Type B pancreatic cell (in vitro differentiated cells): ENCODE data around the gene CX3CR1. TPM values are rescaled to one million over a fixed set of nuclear protein-coding genes. Genes with fewer than 3 reads are reported as not detected.
A peak's percentile ranks its signal among the peaks of the same experiment; 100 is the strongest.
"Not testable (repeated sequence)": the region's sequence is repeated elsewhere in the genome, so short reads cannot be mapped to it uniquely, and the experiment has no call there.

ENCODE experiments used
- DNase-seq: peaks from one replicate; pipeline ENCODE4 v3.0.0; 2021; ENCODE audit warnings: mixed read lengths; ENCODE audit not compliant: unreplicated experiment; ENCODE audit errors: extremely low spot score
- H3K27ac Mint-ChIP-seq: 2 replicates; pipeline ENCODE4 v1.8.0; 2021; ENCODE audit warnings: mild to moderate bottlenecking, mixed read lengths
- H3K27me3 Mint-ChIP-seq: 2 replicates; pipeline ENCODE4 v1.8.0; 2021; ENCODE audit warnings: mixed read lengths
- H3K36me3 Mint-ChIP-seq: 2 replicates; pipeline ENCODE4 v1.8.0; 2021; ENCODE audit warnings: mixed read lengths
- H3K4me1 Mint-ChIP-seq: one replicate; pipeline ENCODE4 v1.8.0; 2021; ENCODE audit warnings: mixed read lengths; ENCODE audit not compliant: unreplicated experiment
- H3K4me3 Mint-ChIP-seq: 2 replicates; pipeline ENCODE4 v1.8.0; 2021; ENCODE audit warnings: mild to moderate bottlenecking, mixed read lengths
- H3K9me3 Mint-ChIP-seq: 2 replicates; pipeline ENCODE4 v1.8.0; 2021; ENCODE audit warnings: mixed read lengths
- CTCF ChIP-seq: fragments of 200-600 bp; sonication (generic); conservative IDR thresholded peaks from 2 replicates; pipeline ENCODE4 v1.5.0; 2021; ENCODE audit warnings: antibody characterized with exemption, mild to moderate bottlenecking
- total RNA-seq: library from RNA; stranded (reverse); gene quantifications from 2 replicates; pipeline ENCODE4 v1.2.1, GENCODE V29; 2021; ENCODE audit warnings: low replicate concordance

CX3CR1 gene
- total RNA-seq, 1 donor from 2014 or later: not detected

- TF ChIP-seq CTCF: no peak
- Mint-ChIP-seq H3K27me3 (no peaks in the 10 kb centered on the region), H3K36me3 (no peaks in the 10 kb centered on the region), H3K27ac (no peak overlapping the region), H3K4me1 (no peaks in the 10 kb centered on the region), H3K4me3 (no peak overlapping the region), H3K9me3 (no peaks in the 10 kb centered on the region)
- no peak for DNase-seq
Observed at GRCh38 chr3:39323494-39323893, 43.7 kb upstream of the CX3CR1 start.

GRCh38 chr3:39322936-39323335, 43.1 kb upstream of the CX3CR1 start:
- no peak overlapping the region for H3K27ac Mint-ChIP-seq
- no peaks in the 10 kb centered on the region for H3K27me3 Mint-ChIP-seq
- H3K9me3 Mint-ChIP-seq: no peaks in the 10 kb centered on the region
- no peak overlapping the region for H3K4me3 Mint-ChIP-seq
- H3K4me1 Mint-ChIP-seq: no peaks in the 10 kb centered on the region
- no peaks in the 10 kb centered on the region for H3K36me3 Mint-ChIP-seq
- no peak for DNase-seq
- TF ChIP-seq CTCF: no peak

- not testable (repeated sequence) for H3K4me1 Mint-ChIP-seq, H3K4me3 Mint-ChIP-seq, H3K9me3 Mint-ChIP-seq, DNase-seq, H3K36me3 Mint-ChIP-seq, H3K27ac Mint-ChIP-seq, H3K27me3 Mint-ChIP-seq
Observed at GRCh38 chr3:39322209-39322715, 42.4 kb upstream of the CX3CR1 start.

GRCh38 chr3:39321574-39321983, 41.7 kb upstream of the CX3CR1 start:
- not testable (repeated sequence) for H3K27ac Mint-ChIP-seq, H3K4me3 Mint-ChIP-seq, H3K36me3 Mint-ChIP-seq, H3K4me1 Mint-ChIP-seq, H3K9me3 Mint-ChIP-seq, DNase-seq, H3K27me3 Mint-ChIP-seq

- H3K4me1 Mint-ChIP-seq: no peaks in the 10 kb centered on the region
- no peak for DNase-seq
- H3K27me3 Mint-ChIP-seq: peaks cover 3% of the 10 kb centered on the region
- no peaks in the 10 kb centered on the region for H3K36me3 Mint-ChIP-seq
- H3K4me3 Mint-ChIP-seq: no peak overlapping the region
- no peak overlapping the region for H3K27ac Mint-ChIP-seq
- peaks cover 6% of the 10 kb centered on the region for H3K9me3 Mint-ChIP-seq
- no peak for TF ChIP-seq CTCF
Observed at GRCh38 chr3:39319249-39319648, 39.4 kb upstream of the CX3CR1 start.

GRCh38 chr3:39318301-39318700, 38.5 kb upstream of the CX3CR1 start:
- H3K9me3 Mint-ChIP-seq: peaks cover 9% of the 10 kb centered on the region
- no peak overlapping the region for H3K27ac Mint-ChIP-seq
- peaks cover 3% of the 10 kb centered on the region for H3K27me3 Mint-ChIP-seq
- H3K36me3 Mint-ChIP-seq: no peaks in the 10 kb centered on the region
- no peak for DNase-seq
- H3K4me1 Mint-ChIP-seq: no peaks in the 10 kb centered on the region
- TF ChIP-seq CTCF: no peak
- H3K4me3 Mint-ChIP-seq: no peak overlapping the region

- H3K4me1 Mint-ChIP-seq: no peaks in the 10 kb centered on the region
- H3K4me3 Mint-ChIP-seq: no peak overlapping the region
- H3K36me3 Mint-ChIP-seq: no peaks in the 10 kb centered on the region
- peaks cover 9% of the 10 kb centered on the region for H3K9me3 Mint-ChIP-seq
- no peak for TF ChIP-seq CTCF
- no peak for DNase-seq
- H3K27ac Mint-ChIP-seq: peak overlapping the region; percentile 8
- H3K27me3 Mint-ChIP-seq: peaks cover 3% of the 10 kb centered on the region
Observed at GRCh38 chr3:39317571-39318169, 37.8 kb upstream of the CX3CR1 start.
